Measurements from ENCODE around the gene GYPC.
"Not testable (repeated sequence)": the region's sequence is repeated elsewhere in the genome, so short reads cannot be mapped to it uniquely, and the experiment has no call there.

GYPC gene

DNA sequence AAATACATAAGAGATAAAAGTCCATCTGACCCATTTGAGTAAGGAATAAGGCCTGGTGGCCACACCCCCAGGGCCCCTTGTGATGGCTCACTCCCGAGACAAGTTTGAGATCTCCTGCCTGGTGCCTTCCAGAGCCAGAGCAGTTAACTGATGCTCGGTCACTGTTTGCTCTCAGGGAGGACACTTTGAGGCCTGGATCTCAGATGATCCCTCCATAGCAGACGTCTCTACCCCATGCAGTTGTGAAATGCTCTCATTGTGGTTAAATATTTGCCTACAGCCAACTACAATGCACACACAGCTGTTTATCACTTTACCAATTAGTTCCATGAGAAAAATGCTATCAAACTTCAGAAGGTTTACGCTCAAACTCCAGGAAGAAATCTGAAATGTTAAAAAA lies 12.3 kb downstream of the GYPC start:
- DNase-seq (ENCODE audit: low read depth in 3 of 3, low spot score in 1 of 3), result no peak

DNA sequence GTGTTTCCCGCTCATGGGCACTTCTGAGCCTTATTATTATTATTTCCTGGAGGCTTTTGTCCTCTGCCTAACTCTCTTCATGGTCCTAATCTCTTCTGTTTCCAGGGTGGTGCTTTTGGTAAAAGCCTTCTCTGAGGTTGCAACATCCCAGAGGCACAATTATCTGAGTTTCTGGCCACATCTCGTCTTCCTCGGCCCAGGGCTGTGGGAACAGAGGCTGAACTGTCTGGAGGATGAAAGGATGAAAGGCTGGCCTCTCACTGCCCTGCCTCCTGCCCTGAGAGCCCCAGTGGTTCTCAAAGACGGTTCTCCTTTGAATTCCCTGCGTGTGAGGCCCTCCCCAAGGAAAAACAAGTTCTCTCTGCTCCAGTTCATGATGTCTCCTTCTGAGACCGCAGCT lies 13.8 kb downstream of the GYPC start:
- DNase-seq (ENCODE audit: low read depth in 3 of 3, low spot score in 1 of 3), result no peak

- DNase-seq (ENCODE audit: low read depth in 3 of 3, low spot score in 1 of 3), result no peak
Measured at GRCh38 chr2:126671488-126671887, 15.5 kb downstream of the GYPC start.

GRCh38 chr2:126672980-126673605 lies 17.1 kb downstream of the GYPC start:
- no peak for DNase-seq (ENCODE audit: low read depth in 3 of 3, low spot score in 1 of 3)

DNA sequence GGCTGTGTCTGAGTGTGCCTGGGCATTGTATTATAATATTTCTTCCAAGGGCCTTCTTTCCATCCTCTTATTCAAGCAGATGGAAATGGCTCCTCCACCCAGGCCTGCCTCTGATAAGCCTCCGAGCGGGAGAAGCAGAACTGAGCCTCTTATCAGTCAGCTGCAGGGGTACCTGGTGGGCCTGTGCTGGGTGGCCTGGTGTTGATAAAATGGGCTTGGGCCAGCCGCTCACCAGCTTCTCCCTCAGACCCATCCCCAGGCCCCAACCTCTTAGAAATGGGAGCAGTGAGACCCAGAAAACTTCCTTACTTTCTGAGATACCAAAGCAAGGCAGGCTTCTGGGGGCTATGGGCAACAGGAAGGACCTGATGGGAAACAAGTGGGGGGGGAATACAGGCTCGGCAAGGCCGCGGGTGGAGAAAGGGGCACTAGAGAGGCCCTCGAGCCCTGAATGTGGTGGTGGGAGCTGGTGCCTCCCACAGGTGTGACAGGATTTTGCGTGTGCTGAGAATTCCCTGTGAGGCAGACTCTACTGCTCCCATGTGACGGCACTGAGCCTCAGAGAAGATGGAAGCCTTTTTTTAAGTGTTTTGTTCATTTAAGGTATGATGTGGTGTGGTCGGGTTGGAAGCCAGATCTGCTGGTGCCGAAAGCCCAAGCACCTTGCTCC lies 18.3 kb downstream of the GYPC start:
- DNase-seq (ENCODE audit: low read depth in 3 of 3, low spot score in 1 of 3), result no peak

DNA sequence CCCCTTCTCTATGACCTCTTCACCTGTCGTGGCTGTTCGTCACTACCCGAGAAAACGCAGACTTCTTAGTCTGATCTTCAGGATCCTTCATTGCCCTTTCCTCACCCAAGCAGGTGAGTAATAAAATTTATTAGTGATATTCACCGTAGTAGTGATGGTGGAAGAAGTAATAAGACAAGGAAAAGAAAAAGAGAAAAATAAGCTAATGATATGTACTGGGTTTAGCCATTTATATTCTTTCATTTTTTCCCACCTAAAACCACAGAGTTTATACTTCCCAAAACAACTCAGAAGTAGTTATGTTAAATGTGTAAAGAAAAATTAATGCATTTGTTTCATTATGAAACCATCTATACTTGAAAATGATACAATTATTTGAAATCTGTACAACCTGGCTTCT lies 19.7 kb downstream of the GYPC start:
- DNase-seq (ENCODE audit: low read depth in 3 of 3, low spot score in 1 of 3), result no peak

GRCh38 chr2:126676221-126677175 lies 20.5 kb downstream of the GYPC start:
- DNase-seq (ENCODE audit: low read depth in 3 of 3, low spot score in 1 of 3), result no peak

DNA sequence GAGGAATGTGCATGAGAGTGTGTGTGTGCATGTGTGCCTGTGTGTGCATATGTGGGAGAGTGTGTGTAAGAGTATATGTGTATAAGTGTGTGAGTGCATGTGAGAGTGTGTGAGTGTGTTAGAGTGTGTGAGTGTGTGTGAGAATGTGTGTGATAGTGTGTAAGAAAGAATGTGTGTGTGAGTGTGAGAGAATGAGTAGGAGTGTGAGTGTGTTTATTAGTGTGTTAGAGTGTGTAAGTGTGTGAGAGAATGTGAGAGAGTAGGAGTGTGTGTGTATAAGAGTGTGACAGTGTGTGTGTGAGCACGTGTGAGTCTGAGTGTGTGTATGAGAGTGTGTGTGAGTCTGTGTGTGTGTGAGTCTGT lies 21.2 kb downstream of the GYPC start:
- no peak for DNase-seq (ENCODE audit: low read depth in 3 of 3, low spot score in 1 of 3)

DNA sequence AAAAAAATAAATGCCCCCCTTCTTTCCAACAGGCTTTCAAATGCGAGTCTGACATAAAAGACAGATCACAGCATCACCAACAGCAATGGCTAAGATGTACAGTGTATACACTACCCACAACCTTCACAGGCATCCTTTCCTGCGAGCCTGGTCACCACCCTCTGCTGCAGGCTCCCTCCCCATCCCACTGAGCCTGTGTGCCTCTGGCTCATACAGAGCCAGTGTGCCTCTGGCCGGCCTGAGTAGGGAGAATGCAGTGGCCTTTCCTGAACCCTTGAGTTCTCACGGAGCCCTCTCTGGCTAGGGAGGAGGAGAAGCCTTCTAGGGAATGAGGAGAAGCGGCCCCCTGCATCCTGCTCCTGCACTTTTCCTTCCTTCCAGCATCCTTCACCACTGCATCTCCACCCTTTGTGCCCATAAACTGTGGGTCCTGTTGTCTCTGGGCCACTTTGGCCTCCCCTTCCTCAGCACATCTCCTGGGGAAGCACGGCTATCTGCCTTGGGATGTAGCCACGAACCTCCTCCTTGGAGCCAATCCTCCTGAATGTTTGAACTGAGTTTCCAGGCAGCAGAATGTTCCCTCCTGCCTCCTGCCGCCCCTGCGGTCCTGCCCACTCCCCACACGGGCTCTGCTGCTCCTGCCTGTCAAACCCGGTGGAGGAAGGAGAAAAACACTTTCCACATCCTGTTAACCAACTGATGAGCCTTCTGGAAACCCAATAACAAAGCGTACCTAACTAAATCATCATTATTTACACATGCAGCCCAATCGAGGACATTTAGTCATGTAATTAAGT lies 22.5 kb downstream of the GYPC start:
- no peak for DNase-seq (ENCODE audit: low read depth in 3 of 3, low spot score in 1 of 3)

- no peak for DNase-seq (ENCODE audit: low read depth in 3 of 3, low spot score in 1 of 3)
Measured at GRCh38 chr2:126679094-126679713, 23.2 kb downstream of the GYPC start.

- DNase-seq (ENCODE audit: low read depth in 3 of 3, low spot score in 1 of 3), result no peak
Measured at GRCh38 chr2:126681505-126681904, 25.5 kb downstream of the GYPC start.

GRCh38 chr2:126685629-126686028 lies 29.7 kb downstream of the GYPC start:
- no peak for DNase-seq (ENCODE audit: low read depth in 3 of 3, low spot score in 1 of 3)

- DNase-seq (ENCODE audit: low read depth in 3 of 3, low spot score in 1 of 3), result no peak
Measured at GRCh38 chr2:126686286-126686685, 30.3 kb downstream of the GYPC start.

DNA sequence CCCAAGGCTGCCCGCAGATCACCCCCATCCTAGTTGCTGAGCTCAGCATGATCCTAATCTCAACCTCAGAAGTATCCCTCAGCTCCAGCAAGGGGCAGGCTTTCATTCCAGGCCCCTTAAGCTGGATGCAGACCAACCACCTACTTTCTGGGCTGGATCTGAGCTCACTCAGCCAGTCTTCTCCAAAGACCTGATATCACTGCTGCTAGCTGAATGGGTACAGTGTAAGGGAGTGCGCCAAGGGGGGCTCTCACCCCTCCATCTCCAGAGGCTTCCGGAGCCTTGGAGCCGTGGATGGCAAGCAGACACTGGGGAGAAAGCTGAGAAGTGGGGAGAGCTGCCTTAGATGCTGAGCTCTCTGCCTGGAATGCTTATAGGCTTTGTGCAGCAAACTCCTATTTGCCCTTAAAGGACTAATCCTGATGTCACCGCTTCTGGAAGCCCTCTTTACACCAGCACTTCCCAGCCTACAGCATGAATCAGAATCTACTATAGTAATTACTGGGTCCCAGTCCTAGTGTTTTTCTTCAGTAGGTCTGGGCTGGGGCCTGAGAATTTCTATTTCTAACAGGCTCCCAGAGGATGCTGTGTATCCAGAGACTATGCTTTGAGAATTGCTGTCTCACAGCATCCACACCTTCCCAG lies 31.0 kb downstream of the GYPC start:
- no peak for DNase-seq (ENCODE audit: low read depth in 3 of 3, low spot score in 1 of 3)

- DNase-seq (ENCODE audit: low read depth in 3 of 3, low spot score in 1 of 3), result no peak
Measured at GRCh38 chr2:126687503-126687902, 31.5 kb downstream of the GYPC start.

DNA sequence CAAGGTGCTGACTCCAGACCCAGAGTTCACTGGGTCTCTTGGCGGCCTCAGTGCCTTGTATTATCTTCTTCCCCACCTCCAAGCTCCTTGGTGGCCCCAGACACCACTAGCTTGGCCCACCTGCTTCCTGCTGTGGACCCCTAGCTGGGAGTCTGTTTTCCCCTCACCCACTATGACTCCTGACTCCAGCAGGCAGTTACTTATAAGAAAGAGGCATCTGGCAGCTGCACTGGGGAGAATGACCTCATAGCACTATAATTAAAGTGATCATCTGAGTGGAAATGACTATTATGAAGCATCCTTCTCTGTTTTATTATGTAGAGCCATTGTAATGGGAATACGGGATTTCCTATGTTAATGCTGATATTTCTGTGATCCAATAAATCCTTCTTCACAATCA lies 32.6 kb downstream of the GYPC start:
- DNase-seq (ENCODE audit: low read depth in 3 of 3, low spot score in 1 of 3), result not testable (repeated sequence)

GRCh38 chr2:126692241-126692640 lies 36.3 kb downstream of the GYPC start:
- DNase-seq (ENCODE audit: low read depth in 3 of 3, low spot score in 1 of 3), result not testable (repeated sequence)

GRCh38 chr2:126692934-126693592 lies 37.1 kb downstream of the GYPC start:
- not testable (repeated sequence) for DNase-seq (ENCODE audit: low read depth in 3 of 3, low spot score in 1 of 3)

GRCh38 chr2:126696644-126697520 lies 40.9 kb downstream of the GYPC start:
- DNase-seq (ENCODE audit: low read depth in 3 of 3, low spot score in 1 of 3), result no peak
